ENCODE results near the gene RAD18. TPM values are rescaled to one million over a fixed set of nuclear protein-coding genes. Genes with fewer than 3 reads are reported as not detected.
A peak's percentile ranks its signal among the peaks of the same experiment; 100 is the strongest.

Gene RAD18
- total RNA-seq, 1 donor from 2014 or later, result 18.1 TPM

GRCh38 chr3:8985411-8985831, 22.1 kb upstream of the RAD18 start:
- no peak for DNase-seq

GRCh38 chr3:8984526-8984925, 21.3 kb upstream of the RAD18 start:
- DNase-seq, result no peak

GRCh38 chr3:8984081-8984480, 20.8 kb upstream of the RAD18 start:
- no peak for DNase-seq

- DNase-seq, result no peak
Measured at GRCh38 chr3:8983591-8983990, 20.3 kb upstream of the RAD18 start.

- DNase-seq, result no peak
Measured at GRCh38 chr3:8983026-8983425, 19.8 kb upstream of the RAD18 start.

GRCh38 chr3:8982509-8982908, 19.2 kb upstream of the RAD18 start:
- peak; percentile 37 for DNase-seq

GRCh38 chr3:8981700-8982099, 18.4 kb upstream of the RAD18 start:
- DNase-seq, result no peak

GRCh38 chr3:8981296-8981695, 18.0 kb upstream of the RAD18 start:
- DNase-seq, result no peak

- DNase-seq, result no peak
Measured at GRCh38 chr3:8980756-8981257, 17.5 kb upstream of the RAD18 start.

- no peak for DNase-seq
Measured at GRCh38 chr3:8979262-8979661, 16.0 kb upstream of the RAD18 start.

- DNase-seq, result no peak
Measured at GRCh38 chr3:8978551-8978950, 15.3 kb upstream of the RAD18 start.

GRCh38 chr3:8976540-8977182, 13.4 kb upstream of the RAD18 start:
- DNase-seq, result no peak

- DNase-seq, result no peak
Measured at GRCh38 chr3:8975081-8976020, 12.1 kb upstream of the RAD18 start.

GRCh38 chr3:8974458-8974857, 11.2 kb upstream of the RAD18 start:
- DNase-seq, result no peak

GRCh38 chr3:8972639-8973038, 9.4 kb upstream of the RAD18 start:
- no peak for DNase-seq

- DNase-seq, result peak; percentile 74
Measured at GRCh38 chr3:8970971-8971589, 7.8 kb upstream of the RAD18 start.

GRCh38 chr3:8969241-8969640, 6.0 kb upstream of the RAD18 start:
- DNase-seq, result no peak

- no peak for DNase-seq
Measured at GRCh38 chr3:8968375-8968882, 5.2 kb upstream of the RAD18 start.

GRCh38 chr3:8967553-8967952, 4.3 kb upstream of the RAD18 start:
- no peak for DNase-seq

- DNase-seq, result no peak
Measured at GRCh38 chr3:8966820-8967348, 3.6 kb upstream of the RAD18 start.

- no peak for DNase-seq
Measured at GRCh38 chr3:8966150-8966819, 3.0 kb upstream of the RAD18 start.
